MM.1S (cell line): ENCODE data around the gene UNC5A.

ENCODE experiments used
- DNase-seq: peaks from one replicate; pipeline ENCODE4 v3.0.0-alpha.2; 2015
- H2AFZ ChIP-seq: fragments of 300-600 bp; sonication (generic); 2 replicates; pipeline ENCODE4 v1.6.0; 2016; ENCODE audit warnings: antibody characterized with exemption, low read length
- H3F3A ChIP-seq: fragments of 300-600 bp; sonication (generic); 2 replicates; pipeline ENCODE4 v1.6.1; 2016; ENCODE audit warnings: mild to moderate bottlenecking, antibody characterized with exemption, low read length, moderate library complexity, mixed read lengths; ENCODE audit not compliant: insufficient read depth
- H3K27ac ChIP-seq: fragments of 300-600 bp; sonication (generic); 2 replicates; pipeline ENCODE4 v1.5.1; 2016; ENCODE audit warnings: mild to moderate bottlenecking, low read length
- H3K27me3 ChIP-seq: fragments of 300-600 bp; sonication (generic); replicated peaks from 2 replicates; pipeline ENCODE4 v1.6.0; 2016; ENCODE audit warnings: low read length; ENCODE audit not compliant: insufficient read depth
- H3K36me3 ChIP-seq: fragments of 300-600 bp; sonication (generic); replicated peaks from 2 replicates; pipeline ENCODE4 v1.6.1; 2016; ENCODE audit warnings: mild to moderate bottlenecking, low read length, mixed read lengths; ENCODE audit not compliant: insufficient read depth
- H3K4me1 ChIP-seq: fragments of 300-600 bp; sonication (generic); 2 replicates; pipeline ENCODE4 v1.6.1; 2016; ENCODE audit warnings: low read length, mixed read lengths
- H3K4me2 ChIP-seq: fragments of 300-600 bp; sonication (generic); 2 replicates; pipeline ENCODE4 v1.6.0; 2016; ENCODE audit warnings: low read depth, low read length
- H3K4me3 ChIP-seq: fragments of 300-600 bp; sonication (generic); 2 replicates; pipeline ENCODE4 v1.5.1; 2016; ENCODE audit warnings: low read length, mixed read lengths
- H3K79me2 ChIP-seq: fragments of 300-600 bp; sonication (generic); 2 replicates; pipeline ENCODE4 v1.6.1; 2016; ENCODE audit warnings: mixed run types, low read length, mixed read lengths
- H3K9ac ChIP-seq: fragments of 300-600 bp; sonication (generic); 2 replicates; pipeline ENCODE4 v1.6.1; 2016; ENCODE audit warnings: low read length, mixed read lengths
- H3K9me2 ChIP-seq: fragments of 300-600 bp; sonication (generic); replicated peaks from 2 replicates; pipeline ENCODE4 v1.6.1; 2016; ENCODE audit warnings: mild to moderate bottlenecking, low read length, mixed read lengths; ENCODE audit not compliant: insufficient read depth
- H3K9me3 ChIP-seq: fragments of 300-600 bp; sonication (generic); replicated peaks from 2 replicates; pipeline ENCODE4 v1.6.1; 2016; ENCODE audit warnings: mild to moderate bottlenecking, low read length, mixed read lengths; ENCODE audit not compliant: insufficient read depth
- H4K20me1 ChIP-seq: fragments of 300-600 bp; sonication (generic); 2 replicates; pipeline ENCODE4 v1.6.1; 2016; ENCODE audit warnings: mild to moderate bottlenecking, low read length, moderate library complexity, mixed read lengths; ENCODE audit not compliant: insufficient read depth
- EZH2 ChIP-seq: fragments of 300-600 bp; sonication (generic); optimal IDR thresholded peaks from 2 replicates; pipeline ENCODE3; 2017; ENCODE audit warnings: low read depth, mild to moderate bottlenecking, antibody characterized with exemption, low read length, mixed read lengths
- EZH2phosphoT487 ChIP-seq: fragments of 300-600 bp; sonication (generic); IDR thresholded peaks from 2 replicates; pipeline ENCODE4 v1.6.1; 2018; ENCODE audit warnings: antibody characterized with exemption, low read length
- TF ChIP-seq, protein P1 (sequence below): fragments of 300-600 bp; sonication (generic); IDR thresholded peaks from 2 replicates; pipeline ENCODE4 v1.5.1; 2016; ENCODE audit warnings: antibody characterized with exemption, low read length, mixed read lengths

The UNC5A gene

DNA sequence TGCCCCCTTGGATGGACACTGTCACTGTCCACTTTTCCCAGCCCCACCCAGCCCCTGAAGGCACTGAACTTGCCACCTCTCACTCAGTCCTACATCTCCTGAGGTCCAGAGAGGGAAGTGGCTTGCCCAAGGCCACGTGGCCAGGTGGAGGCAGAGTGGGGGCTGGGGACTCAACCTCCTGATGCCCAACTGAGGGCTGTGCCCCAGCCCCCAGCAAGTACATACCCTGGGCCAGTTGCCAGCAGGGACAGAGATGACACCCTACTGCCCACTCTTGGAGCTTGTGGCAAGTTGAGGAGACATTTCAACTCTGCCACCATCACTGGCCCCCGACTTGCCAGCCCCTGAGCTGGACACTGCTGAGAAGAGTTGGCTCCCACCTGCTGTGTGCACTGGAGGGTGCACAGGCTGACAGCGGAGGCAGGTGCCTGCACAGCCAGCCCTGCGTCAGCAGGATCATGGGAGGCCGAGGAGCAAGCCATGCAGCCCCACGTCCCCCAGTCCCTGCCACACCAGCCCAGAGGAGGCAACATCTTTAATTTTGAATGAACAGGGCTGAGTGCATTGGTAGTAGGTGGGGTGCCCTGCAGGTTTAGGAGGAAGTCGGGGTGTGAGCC, 39.4 kb downstream of the UNC5A start:
- Histone ChIP-seq H3K9me2 (no peaks in the 10 kb centered on the region), H3K27ac (no peak overlapping the region), H3K79me2 (no peaks in the 10 kb centered on the region), H3K36me3 (no peaks in the 10 kb centered on the region), H3K9ac (no peak overlapping the region), H3K27me3 (peaks cover 100% of the 10 kb centered on the region), H4K20me1 (no peaks in the 10 kb centered on the region), H3K4me3 (no peak overlapping the region), H2AFZ (no peak overlapping the region), H3K4me2 (no peak overlapping the region), H3K4me1 (no peaks in the 10 kb centered on the region), H3F3A (no peaks in the 10 kb centered on the region), H3K9me3 (no peaks in the 10 kb centered on the region)
- TF ChIP-seq, protein P1, sequence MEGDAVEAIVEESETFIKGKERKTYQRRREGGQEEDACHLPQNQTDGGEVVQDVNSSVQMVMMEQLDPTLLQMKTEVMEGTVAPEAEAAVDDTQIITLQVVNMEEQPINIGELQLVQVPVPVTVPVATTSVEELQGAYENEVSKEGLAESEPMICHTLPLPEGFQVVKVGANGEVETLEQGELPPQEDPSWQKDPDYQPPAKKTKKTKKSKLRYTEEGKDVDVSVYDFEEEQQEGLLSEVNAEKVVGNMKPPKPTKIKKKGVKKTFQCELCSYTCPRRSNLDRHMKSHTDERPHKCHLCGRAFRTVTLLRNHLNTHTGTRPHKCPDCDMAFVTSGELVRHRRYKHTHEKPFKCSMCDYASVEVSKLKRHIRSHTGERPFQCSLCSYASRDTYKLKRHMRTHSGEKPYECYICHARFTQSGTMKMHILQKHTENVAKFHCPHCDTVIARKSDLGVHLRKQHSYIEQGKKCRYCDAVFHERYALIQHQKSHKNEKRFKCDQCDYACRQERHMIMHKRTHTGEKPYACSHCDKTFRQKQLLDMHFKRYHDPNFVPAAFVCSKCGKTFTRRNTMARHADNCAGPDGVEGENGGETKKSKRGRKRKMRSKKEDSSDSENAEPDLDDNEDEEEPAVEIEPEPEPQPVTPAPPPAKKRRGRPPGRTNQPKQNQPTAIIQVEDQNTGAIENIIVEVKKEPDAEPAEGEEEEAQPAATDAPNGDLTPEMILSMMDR, result no peak
- no peak for TF ChIP-seq EZH2
- no peak for TF ChIP-seq EZH2phosphoT487
- no peak for DNase-seq

DNA sequence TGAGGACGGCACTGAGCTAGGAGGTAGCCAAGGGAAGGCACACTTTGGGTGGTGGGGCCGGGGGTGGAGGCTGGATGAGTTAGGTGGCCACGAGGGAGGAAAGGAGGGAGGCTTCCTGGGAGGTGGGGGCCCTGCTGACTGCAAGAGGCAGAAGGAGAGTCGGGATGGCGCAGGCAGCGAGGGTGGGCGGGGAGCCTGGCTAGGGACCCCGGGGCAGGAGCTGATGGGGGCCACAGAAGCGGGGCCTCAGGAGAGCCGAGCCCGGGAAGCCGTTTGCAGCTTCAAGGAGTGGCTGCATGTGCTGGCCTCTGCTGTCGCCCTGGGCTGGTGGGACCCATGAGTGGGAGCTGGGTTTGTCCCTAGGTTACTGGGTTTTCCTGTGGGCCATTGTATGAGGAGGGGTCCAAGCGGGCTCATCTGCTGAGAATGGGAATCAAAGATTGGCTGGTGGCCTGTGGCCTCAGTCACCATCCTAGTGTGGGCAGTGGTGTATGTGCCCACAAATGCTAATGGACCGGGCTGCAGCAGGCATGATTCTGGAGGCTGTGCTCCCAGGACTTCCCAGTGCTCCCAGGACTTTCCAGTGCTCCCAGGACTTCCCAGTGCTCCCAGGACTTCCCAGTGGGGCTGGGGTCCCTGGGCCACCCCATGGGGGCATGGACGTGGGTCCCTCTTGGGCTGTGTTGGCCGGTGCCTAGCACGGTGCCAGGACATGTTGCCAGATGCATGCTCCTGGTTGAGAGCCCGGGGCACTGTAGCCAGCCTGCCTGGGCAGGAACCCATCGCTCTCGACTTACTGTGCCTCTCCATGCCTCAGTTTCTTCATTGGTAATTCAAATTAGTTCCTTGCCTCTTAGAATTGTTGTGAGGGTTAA, 40.2 kb downstream of the UNC5A start:
- Histone ChIP-seq H3K9ac (no peak overlapping the region), H3K27me3 (peaks cover 100% of the 10 kb centered on the region), H3K36me3 (no peaks in the 10 kb centered on the region), H3K79me2 (no peaks in the 10 kb centered on the region), H3K4me2 (no peak overlapping the region), H2AFZ (no peak overlapping the region), H3K4me3 (no peak overlapping the region), H3F3A (no peaks in the 10 kb centered on the region), H3K4me1 (no peaks in the 10 kb centered on the region), H3K9me2 (no peaks in the 10 kb centered on the region), H3K27ac (no peak overlapping the region), H3K9me3 (no peaks in the 10 kb centered on the region), H4K20me1 (no peaks in the 10 kb centered on the region)
- no peak for DNase-seq
- no peak for TF ChIP-seq EZH2
- TF ChIP-seq, protein P1, result no peak
- no peak for TF ChIP-seq EZH2phosphoT487

DNA sequence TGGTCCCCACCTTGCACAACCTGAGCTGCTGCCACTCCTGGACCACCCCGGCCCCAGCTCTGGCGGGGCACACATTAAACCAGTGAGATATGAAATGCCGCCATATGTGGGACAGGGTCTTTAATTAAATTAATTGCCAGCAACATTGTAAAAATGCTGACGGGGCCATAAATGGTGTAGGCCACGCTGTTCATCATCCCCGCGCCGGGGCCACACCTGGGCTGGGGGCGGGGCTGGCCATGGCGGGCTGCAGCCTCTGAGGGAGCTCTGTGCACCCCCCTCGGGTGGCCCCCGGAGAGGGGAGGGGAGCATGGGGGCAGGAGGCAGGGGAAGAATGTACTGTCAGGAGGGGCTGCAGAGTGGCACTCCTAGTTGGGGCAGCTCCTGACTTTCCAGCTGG, 41.0 kb downstream of the UNC5A start:
- H3K4me3 ChIP-seq, result no peak overlapping the region
- no peaks in the 10 kb centered on the region for H3K9me3 ChIP-seq
- no peak overlapping the region for H3K27ac ChIP-seq
- no peaks in the 10 kb centered on the region for H3K4me1 ChIP-seq
- no peaks in the 10 kb centered on the region for H3K79me2 ChIP-seq
- DNase-seq, result no peak
- no peaks in the 10 kb centered on the region for H4K20me1 ChIP-seq
- peaks cover 100% of the 10 kb centered on the region for H3K27me3 ChIP-seq
- no peak overlapping the region for H2AFZ ChIP-seq
- no peaks in the 10 kb centered on the region for H3K9me2 ChIP-seq
- H3K4me2 ChIP-seq, result no peak overlapping the region
- H3F3A ChIP-seq, result no peaks in the 10 kb centered on the region
- TF ChIP-seq EZH2 (no peak), EZH2phosphoT487 (no peak)
- TF ChIP-seq, protein P1, result no peak
- no peak overlapping the region for H3K9ac ChIP-seq
- no peaks in the 10 kb centered on the region for H3K36me3 ChIP-seq
